GM23338 (cell line): ENCODE measurements around the gene ARF3. TPM values are rescaled to one million over a fixed set of nuclear protein-coding genes. Genes with fewer than 3 reads are reported as not detected.
A peak's percentile ranks its signal among the peaks of the same experiment; 100 is the strongest.

Source experiments
- ATAC-seq: fragments of 200-7000 bp; cut with Tn5 transposase; 3 replicates; pipeline ENCODE4 v1.9.1; 2020
- DNase-seq: peaks from one replicate; pipeline ENCODE4 v3.0.0-alpha.2; 2015; ENCODE audit warnings: low spot score
- H2AFZ ChIP-seq: fragments of 200-600 bp; sonication (generic); 2 replicates; pipeline ENCODE4 v1.8.0; 2016; ENCODE audit warnings: antibody characterized with exemption, mild to moderate bottlenecking, moderate library complexity
- H3F3A ChIP-seq: fragments of 200-600 bp; sonication (generic); replicated peaks from 2 replicates; pipeline ENCODE4 v1.8.0; 2017; ENCODE audit warnings: antibody characterized with exemption, mixed run types, low read depth
- H3K27ac ChIP-seq: fragments of 200-600 bp; sonication (generic); 2 replicates; pipeline ENCODE4 v1.6.1; 2016; ENCODE audit warnings: low read depth
- H3K27me3 ChIP-seq: fragments of 200-600 bp; sonication (generic); 2 replicates; pipeline ENCODE4 v1.8.0; 2016; ENCODE audit warnings: mild to moderate bottlenecking, mixed run types, moderate library complexity; ENCODE audit not compliant: insufficient read depth
- H3K36me3 ChIP-seq: fragments of 200-600 bp; sonication (generic); 2 replicates; pipeline ENCODE4 v1.8.0; 2016; ENCODE audit warnings: mild to moderate bottlenecking; ENCODE audit not compliant: insufficient read depth
- H3K4me1 ChIP-seq: fragments of 200-600 bp; sonication (generic); 2 replicates; pipeline ENCODE4 v1.8.0; 2016; ENCODE audit warnings: mild to moderate bottlenecking, moderate library complexity; ENCODE audit not compliant: insufficient read depth
- H3K4me2 ChIP-seq: fragments of 200-600 bp; sonication (generic); 2 replicates; pipeline ENCODE4 v1.7.1; 2017; ENCODE audit warnings: mixed run types
- H3K4me3 ChIP-seq: fragments of 200-600 bp; sonication (generic); 2 replicates; pipeline ENCODE4 v1.6.1; 2016; ENCODE audit warnings: mixed run types
- H3K79me2 ChIP-seq: fragments of 200-600 bp; sonication (generic); replicated peaks from 2 replicates; pipeline ENCODE4 v1.8.0; 2017; ENCODE audit warnings: mild to moderate bottlenecking; ENCODE audit not compliant: insufficient read depth
- H3K9me2 ChIP-seq: fragments of 200-600 bp; sonication (generic); 2 replicates; pipeline ENCODE4 v1.8.0; 2017; ENCODE audit not compliant: insufficient read depth
- H4K20me1 ChIP-seq: fragments of 200-600 bp; sonication (generic); replicated peaks from 2 replicates; pipeline ENCODE4 v1.8.0; 2017; ENCODE audit warnings: mild to moderate bottlenecking; ENCODE audit not compliant: insufficient read depth
- H3K27ac Mint-ChIP-seq: 2 replicates; pipeline ENCODE4 v1.8.0; 2020; ENCODE audit warnings: inconsistent platforms, mild to moderate bottlenecking, moderate library complexity, mixed read lengths
- H3K27me3 Mint-ChIP-seq: 3 replicates; pipeline ENCODE4 v1.8.0; 2022; ENCODE audit warnings: low read depth, mild to moderate bottlenecking, moderate library complexity, mixed read lengths, inconsistent platforms; ENCODE audit not compliant: insufficient read depth, poor library complexity
- H3K36me3 Mint-ChIP-seq: 3 replicates; pipeline ENCODE4 v1.8.0; 2021; ENCODE audit warnings: low read depth, mild to moderate bottlenecking, inconsistent platforms, moderate library complexity, mixed read lengths
- H3K4me1 Mint-ChIP-seq: 3 replicates; pipeline ENCODE4 v1.8.0; 2020; ENCODE audit warnings: mild to moderate bottlenecking, inconsistent platforms, mixed read lengths
- H3K4me3 Mint-ChIP-seq: 3 replicates; pipeline ENCODE4 v1.8.0; 2021; ENCODE audit warnings: moderate library complexity, mild to moderate bottlenecking, inconsistent platforms, mixed read lengths
- H3K9me3 Mint-ChIP-seq: 3 replicates; pipeline ENCODE4 v1.8.0; 2020; ENCODE audit warnings: moderate library complexity, mild to moderate bottlenecking, inconsistent platforms, mixed read lengths
- POLR2AphosphoS5 ChIP-seq: IDR thresholded peaks from 2 replicates; pipeline ENCODE4 v1.6.1; 2016; ENCODE audit warnings: antibody characterized with exemption, low read depth
- STAT1 ChIP-seq: IDR thresholded peaks from one replicate; pipeline ENCODE4 v1.6.1; 2016; ENCODE audit warnings: antibody characterized with exemption; ENCODE audit not compliant: unreplicated experiment
- ZNF331 ChIP-seq: fragments of 250-450 bp; sonication (Bioruptor Pico); IDR thresholded peaks from 2 replicates; pipeline ENCODE4 v1.5.0; 2020; ENCODE audit warnings: low read depth, mild to moderate bottlenecking, moderate library complexity
- polyA plus RNA-seq: library from polyadenylated mRNA; unstranded; fragments of >200 nt; fragmentation: Nextera tagmentation; extraction: Ambion mirVana; gene quantifications from 2 replicates; pipeline ENCODE4 v1.2.1, GENCODE V29; 2016
- total RNA-seq: library from RNA; depleted of rRNA; stranded (reverse); fragments of >200 nt; shearing (Covaris generic); gene quantifications from 2 replicates; pipeline ENCODE4 v1.2.3, GENCODE V29; 2014
- TF ChIP-seq, protein P1 (sequence below): fragments of 250-450 bp; sonication (Bioruptor Pico); IDR thresholded peaks from 2 replicates; pipeline ENCODE4 v1.5.0; 2020; ENCODE audit warnings: mild to moderate bottlenecking, moderate library complexity
- TF ChIP-seq, protein P2 (sequence below), 2 experiments: fragments of 200-600 bp in 1 of 2; sonication (generic) in 1 of 2; conservative IDR thresholded peaks; 2 replicates each; pipeline versions ENCODE4 v1.5.1 to v1.6.1; 2016 to 2017; ENCODE audit warnings: antibody characterized with exemption in 2 of 2, low read depth in 2 of 2, mild to moderate bottlenecking in 2 of 2, moderate library complexity in 1 of 2

Gene ARF3
- total and polyA plus RNA-seq, 2 experiments from 2014 or later = 53.9 to 125 TPM

DNA sequence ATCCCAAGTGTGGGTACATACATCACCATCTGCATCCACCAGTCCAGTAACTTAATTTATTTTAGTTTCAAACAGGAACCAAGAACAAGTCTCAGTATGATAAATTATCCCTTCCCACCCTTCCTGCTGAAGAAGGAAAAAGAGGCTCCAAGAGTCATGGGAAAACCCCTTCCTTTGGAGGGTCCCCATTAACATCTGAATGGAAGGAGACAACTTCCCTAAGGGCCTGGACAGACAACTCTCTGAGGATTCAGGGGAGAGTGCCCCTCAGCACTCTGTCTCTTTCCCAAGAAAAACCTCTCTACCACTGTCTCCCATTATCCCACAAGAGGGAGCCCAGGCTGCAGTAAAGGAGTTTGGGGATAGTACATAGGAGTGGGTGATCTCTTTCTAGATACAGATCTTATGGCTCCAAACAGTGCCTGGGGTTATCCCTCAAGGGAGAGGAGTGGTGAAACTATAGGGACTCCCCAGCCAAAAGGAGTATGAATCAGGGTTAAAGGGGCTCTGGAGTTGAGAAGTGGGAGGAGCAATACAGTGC lies 8.1 kb upstream of the ARF3 start:
- Histone ChIP-seq H3F3A (peaks cover 25% of the 10 kb centered on the region), H3K27ac (peak overlapping the region; percentile 1; the same call in 1 of the 2 replicates), H3K4me2 (peak overlapping the region; percentile 14), H3K27me3 (peaks cover 49% of the 10 kb centered on the region), H3K9me2 (no peaks in the 10 kb centered on the region), H3K79me2 (no peaks in the 10 kb centered on the region), H3K36me3 (no peaks in the 10 kb centered on the region), H4K20me1 (no peaks in the 10 kb centered on the region), H3K4me3 (peak overlapping the region; percentile 1; the same call in 1 of the 2 replicates), H2AFZ (no peak overlapping the region), H3K4me1 (peaks cover 45% of the 10 kb centered on the region)
- no peaks in the 10 kb centered on the region for H3K9me3 Mint-ChIP-seq
- TF ChIP-seq, protein P1, sequence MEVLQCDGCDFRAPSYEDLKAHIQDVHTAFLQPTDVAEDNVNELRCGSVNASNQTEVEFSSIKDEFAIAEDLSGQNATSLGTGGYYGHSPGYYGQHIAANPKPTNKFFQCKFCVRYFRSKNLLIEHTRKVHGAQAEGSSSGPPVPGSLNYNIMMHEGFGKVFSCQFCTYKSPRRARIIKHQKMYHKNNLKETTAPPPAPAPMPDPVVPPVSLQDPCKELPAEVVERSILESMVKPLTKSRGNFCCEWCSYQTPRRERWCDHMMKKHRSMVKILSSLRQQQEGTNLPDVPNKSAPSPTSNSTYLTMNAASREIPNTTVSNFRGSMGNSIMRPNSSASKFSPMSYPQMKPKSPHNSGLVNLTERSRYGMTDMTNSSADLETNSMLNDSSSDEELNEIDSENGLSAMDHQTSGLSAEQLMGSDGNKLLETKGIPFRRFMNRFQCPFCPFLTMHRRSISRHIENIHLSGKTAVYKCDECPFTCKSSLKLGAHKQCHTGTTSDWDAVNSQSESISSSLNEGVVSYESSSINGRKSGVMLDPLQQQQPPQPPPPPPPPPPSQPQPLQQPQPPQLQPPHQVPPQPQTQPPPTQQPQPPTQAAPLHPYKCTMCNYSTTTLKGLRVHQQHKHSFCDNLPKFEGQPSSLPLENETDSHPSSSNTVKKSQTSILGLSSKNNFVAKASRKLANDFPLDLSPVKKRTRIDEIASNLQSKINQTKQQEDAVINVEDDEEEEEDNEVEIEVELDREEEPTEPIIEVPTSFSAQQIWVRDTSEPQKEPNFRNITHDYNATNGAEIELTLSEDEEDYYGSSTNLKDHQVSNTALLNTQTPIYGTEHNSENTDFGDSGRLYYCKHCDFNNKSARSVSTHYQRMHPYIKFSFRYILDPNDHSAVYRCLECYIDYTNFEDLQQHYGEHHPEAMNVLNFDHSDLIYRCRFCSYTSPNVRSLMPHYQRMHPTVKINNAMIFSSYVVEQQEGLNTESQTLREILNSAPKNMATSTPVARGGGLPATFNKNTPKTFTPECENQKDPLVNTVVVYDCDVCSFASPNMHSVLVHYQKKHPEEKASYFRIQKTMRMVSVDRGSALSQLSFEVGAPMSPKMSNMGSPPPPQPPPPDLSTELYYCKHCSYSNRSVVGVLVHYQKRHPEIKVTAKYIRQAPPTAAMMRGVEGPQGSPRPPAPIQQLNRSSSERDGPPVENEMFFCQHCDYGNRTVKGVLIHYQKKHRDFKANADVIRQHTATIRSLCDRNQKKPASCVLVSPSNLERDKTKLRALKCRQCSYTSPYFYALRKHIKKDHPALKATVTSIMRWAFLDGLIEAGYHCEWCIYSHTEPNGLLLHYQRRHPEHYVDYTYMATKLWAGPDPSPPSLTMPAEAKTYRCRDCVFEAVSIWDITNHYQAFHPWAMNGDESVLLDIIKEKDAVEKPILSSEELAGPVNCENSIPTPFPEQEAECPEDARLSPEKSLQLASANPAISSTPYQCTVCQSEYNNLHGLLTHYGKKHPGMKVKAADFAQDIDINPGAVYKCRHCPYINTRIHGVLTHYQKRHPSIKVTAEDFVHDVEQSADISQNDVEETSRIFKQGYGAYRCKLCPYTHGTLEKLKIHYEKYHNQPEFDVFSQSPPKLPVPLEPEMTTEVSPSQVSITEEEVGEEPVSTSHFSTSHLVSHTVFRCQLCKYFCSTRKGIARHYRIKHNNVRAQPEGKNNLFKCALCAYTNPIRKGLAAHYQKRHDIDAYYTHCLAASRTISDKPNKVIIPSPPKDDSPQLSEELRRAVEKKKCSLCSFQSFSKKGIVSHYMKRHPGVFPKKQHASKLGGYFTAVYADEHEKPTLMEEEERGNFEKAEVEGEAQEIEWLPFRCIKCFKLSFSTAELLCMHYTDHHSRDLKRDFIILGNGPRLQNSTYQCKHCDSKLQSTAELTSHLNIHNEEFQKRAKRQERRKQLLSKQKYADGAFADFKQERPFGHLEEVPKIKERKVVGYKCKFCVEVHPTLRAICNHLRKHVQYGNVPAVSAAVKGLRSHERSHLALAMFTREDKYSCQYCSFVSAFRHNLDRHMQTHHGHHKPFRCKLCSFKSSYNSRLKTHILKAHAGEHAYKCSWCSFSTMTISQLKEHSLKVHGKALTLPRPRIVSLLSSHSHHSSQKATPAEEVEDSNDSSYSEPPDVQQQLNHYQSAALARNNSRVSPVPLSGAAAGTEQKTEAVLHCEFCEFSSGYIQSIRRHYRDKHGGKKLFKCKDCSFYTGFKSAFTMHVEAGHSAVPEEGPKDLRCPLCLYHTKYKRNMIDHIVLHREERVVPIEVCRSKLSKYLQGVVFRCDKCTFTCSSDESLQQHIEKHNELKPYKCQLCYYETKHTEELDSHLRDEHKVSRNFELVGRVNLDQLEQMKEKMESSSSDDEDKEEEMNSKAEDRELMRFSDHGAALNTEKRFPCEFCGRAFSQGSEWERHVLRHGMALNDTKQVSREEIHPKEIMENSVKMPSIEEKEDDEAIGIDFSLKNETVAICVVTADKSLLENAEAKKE (CRISPR knock-in tag) = peak; percentile 55
- TF ChIP-seq ZNF331 (CRISPR knock-in tag) (no peak), STAT1 (no peak), POLR2AphosphoS5 (no peak)
- TF ChIP-seq, protein P2, sequence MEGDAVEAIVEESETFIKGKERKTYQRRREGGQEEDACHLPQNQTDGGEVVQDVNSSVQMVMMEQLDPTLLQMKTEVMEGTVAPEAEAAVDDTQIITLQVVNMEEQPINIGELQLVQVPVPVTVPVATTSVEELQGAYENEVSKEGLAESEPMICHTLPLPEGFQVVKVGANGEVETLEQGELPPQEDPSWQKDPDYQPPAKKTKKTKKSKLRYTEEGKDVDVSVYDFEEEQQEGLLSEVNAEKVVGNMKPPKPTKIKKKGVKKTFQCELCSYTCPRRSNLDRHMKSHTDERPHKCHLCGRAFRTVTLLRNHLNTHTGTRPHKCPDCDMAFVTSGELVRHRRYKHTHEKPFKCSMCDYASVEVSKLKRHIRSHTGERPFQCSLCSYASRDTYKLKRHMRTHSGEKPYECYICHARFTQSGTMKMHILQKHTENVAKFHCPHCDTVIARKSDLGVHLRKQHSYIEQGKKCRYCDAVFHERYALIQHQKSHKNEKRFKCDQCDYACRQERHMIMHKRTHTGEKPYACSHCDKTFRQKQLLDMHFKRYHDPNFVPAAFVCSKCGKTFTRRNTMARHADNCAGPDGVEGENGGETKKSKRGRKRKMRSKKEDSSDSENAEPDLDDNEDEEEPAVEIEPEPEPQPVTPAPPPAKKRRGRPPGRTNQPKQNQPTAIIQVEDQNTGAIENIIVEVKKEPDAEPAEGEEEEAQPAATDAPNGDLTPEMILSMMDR (conservative IDR thresholded peaks at IDR 0.05; ENCODE audit: low read depth in 2 of 2) = peak; percentile 56 to 66
- 0 out of 3 replicates have a peak overlapping the region, but pooled peaks have one; percentile 33 for H3K4me3 Mint-ChIP-seq
- peaks cover 50% of the 10 kb centered on the region for H3K4me1 Mint-ChIP-seq
- peaks cover 41% of the 10 kb centered on the region for H3K27me3 Mint-ChIP-seq
- no peaks in the 10 kb centered on the region for H3K36me3 Mint-ChIP-seq
- 0 out of 2 replicates have a peak overlapping the region, but pooled peaks have one; percentile 94 for H3K27ac Mint-ChIP-seq
- peak; percentile 88 for DNase-seq
- ATAC-seq = peak; percentile 74
